ENCODE measurements around the gene RBPJ.

DNA sequence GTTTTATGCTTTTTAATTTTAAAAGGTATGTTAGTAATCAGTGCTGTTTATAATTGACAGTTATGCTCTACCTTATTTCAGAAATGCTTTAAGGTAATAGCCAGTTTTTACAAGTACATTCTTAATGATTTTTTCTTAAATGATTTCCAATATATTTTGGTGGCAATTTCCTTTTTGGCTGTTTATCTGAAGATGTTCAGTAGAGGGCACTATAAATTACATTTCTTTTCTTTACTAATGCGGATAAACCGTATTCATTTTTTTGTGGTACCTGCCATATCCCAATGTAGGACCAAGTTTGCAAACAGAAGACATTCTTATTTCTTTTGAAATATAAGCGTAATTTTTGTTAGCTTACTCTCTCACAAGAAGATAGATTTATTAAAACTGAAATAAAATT, 104.0 kb downstream of the RBPJ start:
- TF ChIP-seq, protein P1, sequence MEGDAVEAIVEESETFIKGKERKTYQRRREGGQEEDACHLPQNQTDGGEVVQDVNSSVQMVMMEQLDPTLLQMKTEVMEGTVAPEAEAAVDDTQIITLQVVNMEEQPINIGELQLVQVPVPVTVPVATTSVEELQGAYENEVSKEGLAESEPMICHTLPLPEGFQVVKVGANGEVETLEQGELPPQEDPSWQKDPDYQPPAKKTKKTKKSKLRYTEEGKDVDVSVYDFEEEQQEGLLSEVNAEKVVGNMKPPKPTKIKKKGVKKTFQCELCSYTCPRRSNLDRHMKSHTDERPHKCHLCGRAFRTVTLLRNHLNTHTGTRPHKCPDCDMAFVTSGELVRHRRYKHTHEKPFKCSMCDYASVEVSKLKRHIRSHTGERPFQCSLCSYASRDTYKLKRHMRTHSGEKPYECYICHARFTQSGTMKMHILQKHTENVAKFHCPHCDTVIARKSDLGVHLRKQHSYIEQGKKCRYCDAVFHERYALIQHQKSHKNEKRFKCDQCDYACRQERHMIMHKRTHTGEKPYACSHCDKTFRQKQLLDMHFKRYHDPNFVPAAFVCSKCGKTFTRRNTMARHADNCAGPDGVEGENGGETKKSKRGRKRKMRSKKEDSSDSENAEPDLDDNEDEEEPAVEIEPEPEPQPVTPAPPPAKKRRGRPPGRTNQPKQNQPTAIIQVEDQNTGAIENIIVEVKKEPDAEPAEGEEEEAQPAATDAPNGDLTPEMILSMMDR (IDR thresholded peaks at IDR 0.05; ENCODE audit: insufficient read depth, low read length, poor library complexity, severe bottlenecking) = no peak
- TF ChIP-seq EZH2phosphoT487 (conservative IDR thresholded peaks at IDR 0.05; ENCODE audit: low read length) = no peak
